Right cardiac atrium (tissue), 5 donors: ENCODE results near the gene ATG9A. TPM values are rescaled to one million over a fixed set of nuclear protein-coding genes. Genes with fewer than 3 reads are reported as not detected.
A peak's percentile ranks its signal among the peaks of the same experiment; 100 is the strongest.

Source experiments
- ATAC-seq, 2 donors: fragments of 200-7000 bp; cut with Tn5 transposase; one replicate each; pipeline versions ENCODE4 v1.8.0 to v1.9.1; 2020; ENCODE audit warnings: moderate library complexity in 2 of 2, mild to moderate bottlenecking in 1 of 2
- DNase-seq, 3 donors: peaks; one replicate each; pipeline ENCODE4 v3.0.0-alpha.2; 2020
- H3K27ac ChIP-seq: one replicate; pipeline ENCODE4 v1.5.1; 2013; ENCODE audit warnings: mild to moderate bottlenecking, low read length, control low read depth, moderate library complexity
- H3K27me3 ChIP-seq: one replicate; pipeline ENCODE4 v1.6.1; 2013; ENCODE audit not compliant: control insufficient read depth, insufficient read depth
- H3K4me1 ChIP-seq: one replicate; pipeline ENCODE4 v1.6.1; 2013; ENCODE audit warnings: low read length; ENCODE audit not compliant: control insufficient read depth, insufficient read depth
- H3K4me3 ChIP-seq: one replicate; pipeline ENCODE4 v1.5.1; 2013; ENCODE audit warnings: low read length, control low read depth
- H3K9me3 ChIP-seq: one replicate; pipeline ENCODE4 v1.6.1; 2013; ENCODE audit warnings: low read length; ENCODE audit not compliant: control insufficient read depth
- WGBS: extraction: QIAGEN DNeasy Blood & Tissue Kit; methylation state at CpG from one replicate; pipeline ENCODE4 v1.1.7; 2013; 5-methylcytosine and 5-hydroxymethylcytosine counted together
- intact Hi-C, 4 donors: fragments of 100-400 bp; cut with DNase I; formaldehyde crosslinking; loops; one replicate each; pipeline versions ENCODE4 v1.11.0 to v1.14.0; 2022 to 2023
- long read RNA-seq, 4 donors: library from polyadenylated mRNA; unstranded; transcript quantifications; one replicate each; pipeline ENCODE4 v2.0.0, GENCODE V29; 2020 to 2021
- polyA plus RNA-seq: library from polyadenylated mRNA; stranded (reverse); fragments of 200-250 nt; gene quantifications from one replicate; pipeline ENCODE4 v1.2.3, GENCODE V29; 2013
- total RNA-seq, 4 donors: library from RNA; stranded (reverse); fragmentation: NEBNext Ultra II Directional; extraction: Animal tissue kit (Norgen Biotek cat#: 25700); gene quantifications; one replicate each; pipeline ENCODE4 v1.2.1, GENCODE V29; 2021
- donor health status: healthy with polysubstance abuse.
- donor health status: DM: no; HTN: yes; CAD: no.
- donor health status: DM: no; HTN: no; CAD: no.
- donor health status: DM: no; HTN: yes; CAD: no; lungs with severe emphysema.
- donor health status: DM: yes; HTN: yes; CAD: no.

Gene ATG9A, protein sequence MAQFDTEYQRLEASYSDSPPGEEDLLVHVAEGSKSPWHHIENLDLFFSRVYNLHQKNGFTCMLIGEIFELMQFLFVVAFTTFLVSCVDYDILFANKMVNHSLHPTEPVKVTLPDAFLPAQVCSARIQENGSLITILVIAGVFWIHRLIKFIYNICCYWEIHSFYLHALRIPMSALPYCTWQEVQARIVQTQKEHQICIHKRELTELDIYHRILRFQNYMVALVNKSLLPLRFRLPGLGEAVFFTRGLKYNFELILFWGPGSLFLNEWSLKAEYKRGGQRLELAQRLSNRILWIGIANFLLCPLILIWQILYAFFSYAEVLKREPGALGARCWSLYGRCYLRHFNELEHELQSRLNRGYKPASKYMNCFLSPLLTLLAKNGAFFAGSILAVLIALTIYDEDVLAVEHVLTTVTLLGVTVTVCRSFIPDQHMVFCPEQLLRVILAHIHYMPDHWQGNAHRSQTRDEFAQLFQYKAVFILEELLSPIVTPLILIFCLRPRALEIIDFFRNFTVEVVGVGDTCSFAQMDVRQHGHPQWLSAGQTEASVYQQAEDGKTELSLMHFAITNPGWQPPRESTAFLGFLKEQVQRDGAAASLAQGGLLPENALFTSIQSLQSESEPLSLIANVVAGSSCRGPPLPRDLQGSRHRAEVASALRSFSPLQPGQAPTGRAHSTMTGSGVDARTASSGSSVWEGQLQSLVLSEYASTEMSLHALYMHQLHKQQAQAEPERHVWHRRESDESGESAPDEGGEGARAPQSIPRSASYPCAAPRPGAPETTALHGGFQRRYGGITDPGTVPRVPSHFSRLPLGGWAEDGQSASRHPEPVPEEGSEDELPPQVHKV
- total RNA-seq (10 to 100 TPM; 69.2 to 78.5 (median 77.3) TPM), polyA plus RNA-seq (43.1 TPM)
- long read RNA-seq, donor 1, full-length matches to known transcripts: 70 of 183 reads
- long read RNA-seq, donor 1, partial matches to known transcripts: 84 of 183 reads
- long read RNA-seq, donor 1, other reads (novel, unspliced or antisense): 29 of 183 reads
- long read RNA-seq, donor 2, full-length matches to known transcripts: 78 of 150 reads
- long read RNA-seq, donor 2, partial matches to known transcripts: 42 of 150 reads
- long read RNA-seq, donor 2, other reads (novel, unspliced or antisense): 30 of 150 reads
- long read RNA-seq, donor 3, full-length matches to known transcripts: 93 of 240 reads
- long read RNA-seq, donor 3, partial matches to known transcripts: 119 of 240 reads
- long read RNA-seq, donor 3, other reads (novel, unspliced or antisense): 28 of 240 reads
- long read RNA-seq, donor 4, full-length matches to known transcripts: 44 of 110 reads
- long read RNA-seq, donor 4, partial matches to known transcripts: 39 of 110 reads
- long read RNA-seq, donor 4, other reads (novel, unspliced or antisense): 27 of 110 reads

DNA sequence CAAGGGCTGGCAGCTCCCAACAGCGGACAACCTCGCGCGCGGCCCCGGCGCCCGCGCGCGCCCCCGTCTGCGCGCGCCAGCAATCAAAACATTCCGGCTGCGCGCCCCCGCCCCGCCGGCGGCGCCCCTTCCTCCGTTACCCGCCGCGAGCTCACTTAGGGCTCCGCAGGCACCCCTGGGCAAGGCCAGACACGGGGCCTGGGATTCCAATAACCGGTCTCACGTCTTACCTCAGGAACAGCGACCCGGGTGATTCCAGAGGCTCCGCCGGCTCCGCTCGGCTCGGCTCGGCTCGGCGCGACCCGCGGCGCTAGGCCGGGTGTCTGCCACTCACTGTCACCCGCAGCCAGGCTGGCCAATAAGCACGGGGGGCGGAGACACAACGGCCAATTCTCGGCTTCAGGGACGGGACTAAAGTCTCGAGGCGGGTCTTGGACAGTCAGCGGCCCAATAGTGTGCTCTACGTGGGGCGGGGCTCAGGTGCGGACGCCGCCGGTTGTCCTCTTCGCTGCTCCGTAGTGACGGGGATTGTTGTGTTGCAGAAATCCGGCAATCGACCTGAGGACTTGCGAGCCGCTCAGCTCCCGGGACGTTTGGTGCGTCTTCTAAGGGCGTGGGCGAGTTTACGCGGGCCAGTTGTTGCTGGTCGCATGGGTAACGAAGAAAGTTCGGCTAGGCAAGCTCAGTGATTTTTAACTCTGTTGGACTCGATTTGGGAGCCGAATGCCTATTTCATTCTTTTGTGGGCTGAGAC, at the start of gene ATG9A, which contains the start of gene ANKZF1:
Gene ATG9A, minus strand, starts transcription at position 332 of the 754 bp plus-strand sequence. CDS start 1,612 bp downstream, outside the sequence.
Gene ANKZF1, plus strand, starts transcription at position 502 of the 754 bp plus-strand sequence. CDS start 452 bp downstream, outside the sequence.
- Histone ChIP-seq H3K9me3 (no peaks in the 10 kb centered on the region), H3K27me3 (no peaks in the 10 kb centered on the region), H3K27ac (peak within 1 kb of the TSS; percentile 94), H3K4me1 (peaks cover 9% of the 10 kb centered on the region), H3K4me3 (peak within 1 kb of the TSS; percentile 79)
- ATAC-seq: peak; percentile 99
- WGBS: under 1% methylated on average over 80 of the region's 80 CpGs
- peak; percentile 99 for DNase-seq
- intact Hi-C loops: no loop called here

DNA sequence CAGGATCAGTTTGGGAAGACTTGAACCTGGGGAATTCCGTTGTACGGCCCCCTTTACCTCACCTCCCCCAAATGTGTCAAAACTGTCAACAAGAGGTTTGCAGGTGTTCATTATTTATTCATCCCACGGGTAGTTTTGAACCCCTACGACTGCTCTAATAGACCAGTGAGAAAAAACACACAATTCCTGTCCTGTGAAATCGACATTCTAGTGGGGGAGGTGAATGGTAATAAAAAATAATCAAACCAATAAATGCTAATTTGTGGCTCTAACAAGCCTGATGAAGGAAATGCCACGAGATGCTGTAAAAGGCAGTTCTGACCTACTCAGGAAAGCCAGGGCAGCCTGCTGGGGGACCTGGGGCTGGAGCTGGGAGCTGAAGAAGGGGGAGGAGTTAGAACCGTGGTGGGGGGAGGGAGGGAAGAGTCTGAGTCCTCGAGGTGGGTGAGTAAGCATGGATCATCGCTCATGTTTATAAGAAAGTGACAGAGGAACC, 49.3 kb upstream of the ATG9A start:
- DNase-seq: no peak
- intact Hi-C loops: no loop called here
- 12% methylated on average over 9 of the region's 9 CpGs for WGBS
- Histone ChIP-seq H3K4me1 (peaks cover 12% of the 10 kb centered on the region), H3K4me3 (peak overlapping the region; percentile 13), H3K9me3 (no peaks in the 10 kb centered on the region), H3K27ac (peak overlapping the region; percentile 93), H3K27me3 (no peaks in the 10 kb centered on the region)
- no peak for ATAC-seq

DNA sequence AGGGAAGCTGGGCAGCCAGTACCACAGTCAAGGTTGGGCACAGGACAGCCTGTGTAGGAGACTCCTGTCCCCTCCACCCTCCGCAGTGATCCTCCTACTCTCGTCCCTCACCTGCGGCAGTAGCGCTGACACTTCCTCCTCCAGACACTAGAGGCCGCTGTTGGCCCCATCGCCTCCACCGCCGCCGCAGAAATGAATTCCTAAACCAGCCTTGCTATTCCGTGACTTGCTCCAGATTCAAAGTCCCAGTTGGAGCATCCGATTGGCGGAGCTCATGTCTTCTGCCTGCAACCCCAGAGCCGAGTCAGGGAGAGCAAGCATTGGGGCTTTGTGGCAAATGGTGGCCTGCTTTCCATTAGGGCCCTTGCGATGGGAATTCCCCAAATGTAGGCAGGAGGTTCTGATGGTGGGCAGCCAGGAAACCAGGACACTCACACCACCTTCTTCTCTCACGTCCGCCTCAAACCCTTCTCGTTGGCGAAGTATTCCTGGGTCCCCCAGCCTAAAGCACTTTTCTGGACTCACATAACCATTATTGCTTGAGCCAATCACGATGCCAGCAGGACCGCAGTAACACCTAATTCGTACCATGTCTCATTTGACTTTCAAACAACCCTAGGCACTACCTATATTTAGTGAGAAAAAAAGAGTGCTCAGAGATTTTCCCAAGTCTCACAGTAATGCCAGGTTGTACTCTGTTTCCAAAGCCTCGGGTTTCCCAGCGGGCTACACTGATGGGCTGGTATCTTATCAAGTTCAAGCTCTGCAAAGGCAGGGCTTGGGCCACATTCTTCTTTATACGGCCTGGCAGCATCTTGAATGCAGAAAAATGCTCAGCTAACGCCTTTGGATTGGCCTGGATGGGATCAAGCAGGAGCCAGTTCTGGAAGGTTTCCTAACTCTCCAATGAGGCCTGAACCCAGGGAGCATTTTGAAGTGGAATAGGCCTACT, 48.5 kb upstream of the ATG9A start:
- no peaks in the 10 kb centered on the region for H3K27me3 ChIP-seq
- peaks cover 12% of the 10 kb centered on the region for H3K4me1 ChIP-seq
- no peak overlapping the region for H3K4me3 ChIP-seq
- H3K9me3 ChIP-seq: no peaks in the 10 kb centered on the region
- 22% methylated on average over 25 of the region's 25 CpGs for WGBS
- H3K27ac ChIP-seq: peak overlapping the region; percentile 93
- DNase-seq (peak; percentile 71 to 89 (median 88)), ATAC-seq (peak; percentile 15 to 22)
- intact Hi-C loops: no loop called here

DNA sequence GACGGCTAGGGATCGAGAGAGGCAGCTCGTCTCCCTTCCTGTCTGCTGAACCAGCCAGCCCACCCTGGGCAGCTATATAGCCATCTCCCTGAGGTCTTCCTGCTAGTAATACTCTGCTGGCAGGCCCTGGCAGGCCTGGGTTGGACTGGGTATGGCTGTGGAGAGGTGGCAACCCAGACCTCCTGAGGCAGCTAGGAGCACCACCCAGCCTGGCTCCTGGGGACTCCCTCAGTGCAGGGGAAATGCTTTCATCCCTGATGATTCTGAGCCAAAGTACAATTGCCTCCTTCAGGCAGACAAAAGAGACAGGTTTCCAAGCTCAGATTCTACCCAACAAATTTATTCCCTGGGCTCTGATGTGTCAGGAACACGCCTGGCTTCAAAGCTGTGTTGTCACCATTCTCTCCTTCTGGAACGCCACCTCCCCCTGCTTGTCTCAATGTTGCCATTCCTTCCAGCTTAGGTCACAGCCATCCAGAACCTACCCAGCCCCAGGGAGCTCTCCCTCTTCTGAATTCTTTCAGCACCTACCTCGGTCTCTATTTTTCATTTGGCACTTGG, 45.0 kb upstream of the ATG9A start:
- H3K27ac ChIP-seq: peak overlapping the region; percentile 89
- intact Hi-C loops: no loop called here
- H3K4me1 ChIP-seq: peaks cover 7% of the 10 kb centered on the region
- H3K27me3 ChIP-seq: no peaks in the 10 kb centered on the region
- whole genome bisulfite sequencing: 30% methylated on average over 6 of the region's 6 CpGs
- no peak overlapping the region for H3K4me3 ChIP-seq
- ATAC-seq (no peak), DNase-seq (peak in 1 of 3 donors; percentile 35)
- no peaks in the 10 kb centered on the region for H3K9me3 ChIP-seq

DNA sequence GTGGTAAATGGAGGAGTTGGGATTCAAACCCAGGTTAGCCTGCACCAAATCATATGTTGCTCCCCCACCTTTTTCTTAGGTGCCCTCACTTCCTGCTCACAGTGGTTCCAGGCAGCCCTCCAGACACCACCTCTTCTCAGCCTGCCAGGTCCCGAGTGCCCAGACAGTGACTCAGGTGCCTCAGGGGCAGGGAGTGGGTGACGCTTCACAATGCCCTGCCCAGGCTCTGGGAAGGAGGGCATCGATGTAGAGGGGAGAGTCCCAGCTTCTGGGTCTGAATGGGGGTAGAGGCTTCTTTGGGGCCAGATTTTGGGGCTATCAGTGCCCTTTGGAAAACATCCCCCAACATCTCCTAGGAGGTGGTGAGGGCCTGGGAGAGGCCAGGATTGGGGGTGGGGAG, 44.5 kb upstream of the ATG9A start:
- no peaks in the 10 kb centered on the region for H3K9me3 ChIP-seq
- 80% methylated on average over 3 of the region's 3 CpGs for WGBS
- H3K4me1 ChIP-seq: peaks cover 7% of the 10 kb centered on the region
- H3K27me3 ChIP-seq: no peaks in the 10 kb centered on the region
- intact Hi-C loops: no loop called here
- DNase-seq (no peak), ATAC-seq (no peak)
- H3K4me3 ChIP-seq: no peak overlapping the region
- H3K27ac ChIP-seq: peak overlapping the region; percentile 89

DNA sequence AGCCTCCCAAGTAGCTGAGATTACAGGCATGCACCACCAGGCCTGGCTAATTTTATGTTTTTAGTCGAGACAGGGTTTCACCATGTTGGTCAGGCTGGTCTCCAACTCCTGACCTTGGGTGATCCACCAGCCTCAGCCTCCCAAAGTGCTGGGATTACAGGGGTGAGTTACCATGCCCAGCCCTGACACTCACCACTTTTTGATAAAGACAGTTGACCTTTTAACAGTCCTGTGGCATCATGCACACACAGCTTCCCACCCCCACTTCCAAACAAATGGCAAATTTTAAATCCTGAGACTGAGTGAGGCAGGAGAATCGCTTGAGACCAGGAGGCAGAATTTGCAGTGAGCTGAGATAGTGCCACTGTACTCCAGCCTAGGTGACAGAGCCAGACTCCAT, 43.6 kb upstream of the ATG9A start:
- Histone ChIP-seq H3K9me3 (no peaks in the 10 kb centered on the region), H3K27ac (no peak overlapping the region), H3K4me3 (no peak overlapping the region), H3K27me3 (no peaks in the 10 kb centered on the region), H3K4me1 (peaks cover 7% of the 10 kb centered on the region)
- intact Hi-C loops: no loop called here
- no peak for DNase-seq
- WGBS: 71% methylated on average over 2 of the region's 2 CpGs
- no peak for ATAC-seq

DNA sequence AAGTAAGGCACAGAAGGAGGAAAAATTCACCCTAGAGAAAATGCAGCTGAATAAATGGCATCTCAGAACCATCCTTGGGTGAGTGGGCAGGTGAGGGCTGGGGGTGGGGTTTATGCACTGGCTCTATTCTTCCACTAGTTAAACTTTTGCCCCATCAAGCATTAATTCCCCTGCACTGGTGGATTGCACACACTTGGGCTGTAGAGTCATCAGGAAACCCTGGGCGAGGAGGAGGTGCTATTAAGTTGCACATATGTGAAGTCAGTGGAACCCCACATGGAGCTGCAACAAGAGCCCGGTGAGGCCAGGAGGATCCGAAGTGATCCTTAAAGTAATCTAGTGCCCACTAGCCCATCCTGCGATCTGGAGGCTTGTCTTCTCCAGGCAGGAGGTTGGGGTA, 42.9 kb upstream of the ATG9A start:
- Histone ChIP-seq H3K27me3 (no peaks in the 10 kb centered on the region), H3K4me1 (peaks cover 7% of the 10 kb centered on the region), H3K27ac (no peak overlapping the region), H3K4me3 (no peak overlapping the region), H3K9me3 (no peaks in the 10 kb centered on the region)
- intact Hi-C loops: no loop called here
- ATAC-seq (no peak), DNase-seq (no peak)
- 79% methylated on average over 4 of the region's 4 CpGs for WGBS

DNA sequence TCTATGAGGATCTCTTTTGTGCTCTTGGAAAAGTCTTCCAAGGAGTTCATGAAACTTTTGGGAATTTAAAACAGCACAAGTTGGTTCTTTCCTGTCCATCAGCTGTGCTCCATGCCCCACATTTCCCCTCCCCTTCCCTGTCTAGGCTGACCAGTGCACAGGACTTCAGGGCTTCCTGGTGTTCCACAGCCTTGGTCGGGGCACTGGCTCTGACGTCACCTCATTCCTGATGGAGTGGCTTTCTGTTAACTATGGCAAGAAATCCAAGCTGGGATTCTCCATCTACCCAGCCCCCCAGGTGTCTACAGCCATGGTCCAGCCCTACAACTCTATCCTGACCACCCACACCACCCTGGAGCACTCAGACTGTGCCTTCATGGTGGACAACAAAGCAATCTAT, 41.6 kb upstream of the ATG9A start:
- DNase-seq (peak in 1 of 3 donors; percentile 31), ATAC-seq (no peak)
- H3K27me3 ChIP-seq: no peaks in the 10 kb centered on the region
- peaks cover 7% of the 10 kb centered on the region for H3K4me1 ChIP-seq
- no peak overlapping the region for H3K4me3 ChIP-seq
- WGBS: 77% methylated on average over 2 of the region's 2 CpGs
- H3K9me3 ChIP-seq: no peaks in the 10 kb centered on the region
- intact Hi-C loops: no loop called here
- no peak overlapping the region for H3K27ac ChIP-seq

DNA sequence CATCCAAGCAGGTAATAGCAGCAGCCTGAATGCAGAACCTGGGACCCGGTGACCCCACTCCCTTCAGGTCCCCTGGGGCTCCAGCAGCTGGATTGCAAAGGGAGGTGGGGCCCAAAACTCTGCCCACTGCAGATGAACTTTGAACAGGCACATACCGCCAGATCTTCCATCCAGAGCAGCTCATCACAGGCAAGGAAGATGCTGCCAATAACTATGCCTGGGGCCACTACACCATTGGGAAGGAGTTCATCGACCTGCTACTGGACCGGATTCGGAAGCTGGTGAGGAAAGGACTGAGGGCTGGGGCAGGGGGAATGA, 40.6 kb upstream of the ATG9A start:
- ATAC-seq (no peak), DNase-seq (no peak)
- WGBS: 90% methylated on average over 5 of the region's 5 CpGs
- intact Hi-C loops: no loop called here
- Histone ChIP-seq H3K4me3 (no peak overlapping the region), H3K9me3 (no peaks in the 10 kb centered on the region), H3K27ac (no peak overlapping the region), H3K27me3 (no peaks in the 10 kb centered on the region), H3K4me1 (peaks cover 7% of the 10 kb centered on the region)
